Panc1 (cell line): ENCODE measurements around the gene PHKG2. TPM values are rescaled to one million over a fixed set of nuclear protein-coding genes. Genes with fewer than 3 reads are reported as not detected.

Experiments
- ATAC-seq: fragments of 200-7000 bp; cut with Tn5 transposase; 2 replicates; pipeline ENCODE4 v1.9.1; 2020; ENCODE audit warnings: mild to moderate bottlenecking, moderate library complexity
- BruUV-seq: library from RNA; stranded (reverse); fragments of 400-500 nt; replicated peaks from 2 replicates; lab custom pipeline; 2021; lab: Mats Ljungman, UMichigan
- CTCF ChIA-PET: fragments of 300-600 bp; sonication (Branson Sonifier 250); formaldehyde crosslinking; loops from one replicate; lab custom pipeline; 2022; ENCODE audit warnings: antibody characterized with exemption; lab: Charles Lee
- POLR2A ChIA-PET: fragments of 300-600 bp; sonication (Branson Sonifier 250); formaldehyde crosslinking; loops from one replicate; lab custom pipeline; 2022; ENCODE audit warnings: antibody characterized with exemption; lab: Charles Lee
- DNase-seq: peaks from one replicate; pipeline ENCODE4 v3.0.0-alpha.2; 2010; ENCODE audit warnings: low read depth, low spot score
- H3K27ac ChIP-seq: 2 replicates; pipeline ENCODE4 v1.5.1; 2011; ENCODE audit warnings: mild to moderate bottlenecking, low read length, inconsistent platforms
- H3K27me3 ChIP-seq: fragments of 200-500 bp; sonication (Bioruptor generic); 2 replicates; pipeline ENCODE4 v1.6.0; 2014; ENCODE audit warnings: low read length, inconsistent platforms; ENCODE audit not compliant: control insufficient read depth, insufficient read depth
- H3K36me3 ChIP-seq: fragments of 200-500 bp; sonication (Bioruptor generic); 2 replicates; pipeline ENCODE4 v1.5.1; 2014; ENCODE audit warnings: inconsistent platforms, mild to moderate bottlenecking, low read length, moderate library complexity; ENCODE audit not compliant: control insufficient read depth, insufficient read depth
- H3K4me1 ChIP-seq: 2 replicates; pipeline ENCODE4 v1.5.1; 2011; ENCODE audit warnings: inconsistent platforms, mild to moderate bottlenecking, low read length, moderate library complexity; ENCODE audit not compliant: control insufficient read depth, insufficient read depth
- H3K4me3 ChIP-seq, 2 experiments: 2 replicates each; pipeline ENCODE4 v1.5.1; 2011 to 2012; ENCODE audit warnings: low read depth in 2 of 2, low read length in 2 of 2, mild to moderate bottlenecking in 2 of 2, inconsistent platforms in 1 of 2, moderate library complexity in 1 of 2
- H3K9me3 ChIP-seq: fragments of 200-500 bp; sonication (Bioruptor generic); 2 replicates; pipeline ENCODE4 v1.5.1; 2014; ENCODE audit warnings: low read depth, mild to moderate bottlenecking, inconsistent platforms, low read length, moderate library complexity; ENCODE audit not compliant: control insufficient read depth, insufficient read depth
- POLR2AphosphoS5 ChIP-seq: IDR thresholded peaks from 2 replicates; pipeline ENCODE4 v1.6.1; 2012; ENCODE audit warnings: mild to moderate bottlenecking, low read depth, low read length, moderate library complexity
- SIN3A ChIP-seq: IDR thresholded peaks from 2 replicates; pipeline ENCODE4 v1.6.1; 2012; ENCODE audit warnings: low read depth, mild to moderate bottlenecking, low read length, moderate library complexity, borderline replicate concordance; ENCODE audit not compliant: insufficient read depth
- TCF7L2 ChIP-seq: IDR thresholded peaks from 2 replicates; pipeline ENCODE4 v1.6.1; 2011; ENCODE audit warnings: mild to moderate bottlenecking, low read depth, low read length, inconsistent platforms
- in situ Hi-C: cut with HindIII; loops from 2 replicates; pipeline ENCODE4 v1.10.0; 2016; ENCODE audit warnings: low sequenced_read_pairs, low pct_unique_long_range_greater_than_20kb
- intact Hi-C: fragments of 100-400 bp; cut with micrococcal nuclease; formaldehyde crosslinking; loops from one replicate; pipeline ENCODE4 v1.10.0; 2022; ENCODE audit not compliant: unreplicated experiment
- total RNA-seq: library from RNA; stranded (reverse); gene quantifications from one replicate; pipeline ENCODE4 v1.2.1, GENCODE V29; 2021; ENCODE audit not compliant: unreplicated experiment
- TF ChIP-seq, protein P1 (sequence below): fragments of 450-650 bp; IDR thresholded peaks from 2 replicates; pipeline ENCODE4 v1.5.1; 2017; ENCODE audit warnings: mild to moderate bottlenecking
- TF ChIP-seq, protein P2 (sequence below), 2 experiments: IDR thresholded peaks; 2 replicates each; pipeline ENCODE4 v1.6.1; 2011 to 2012; ENCODE audit warnings: low read depth in 2 of 2, control low read depth in 1 of 2, low read length in 1 of 2, mild to moderate bottlenecking in 1 of 2, moderate library complexity in 1 of 2; ENCODE audit not compliant: insufficient read depth in 1 of 2

Gene PHKG2
- total RNA-seq, 1 experiment from 2014 or later, result 43.1 TPM

DNA sequence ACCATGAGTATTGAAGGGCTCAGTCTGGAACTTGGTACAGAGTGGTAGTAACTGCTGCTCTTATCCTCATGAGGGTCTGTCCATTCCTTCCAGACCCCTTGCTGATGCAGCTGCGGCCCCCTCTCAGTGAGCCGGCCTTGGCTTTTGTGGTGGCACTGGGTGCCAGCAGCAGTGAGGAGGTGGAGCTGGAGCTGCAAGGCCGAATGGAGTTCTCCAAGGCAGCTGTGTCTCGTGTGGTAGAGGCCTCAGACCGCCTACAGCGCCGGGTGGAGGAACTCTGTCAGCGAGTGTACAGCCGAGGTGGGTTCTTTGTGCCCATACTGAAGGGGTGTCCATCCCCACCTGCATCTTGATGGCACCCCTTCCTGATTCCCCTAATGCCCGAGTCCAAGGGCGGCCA, 15.9 kb downstream of the PHKG2 start:
- Histone ChIP-seq H3K36me3 (peaks cover 30% of the 10 kb centered on the region), H3K27me3 (no peaks in the 10 kb centered on the region), H3K9me3 (no peaks in the 10 kb centered on the region), H3K4me1 (peaks cover 25% of the 10 kb centered on the region), H3K27ac (no peak overlapping the region), H3K4me3 (no peak overlapping the region)
- CTCF ChIA-PET, result no interaction called here
- DNase-seq, result no peak
- in situ Hi-C loops (no loop called here), intact Hi-C loops (no loop called here)
- POLR2A ChIA-PET, result no interaction called here
- no peak for ATAC-seq
- BruUV-seq, result no TSS peak
- TF ChIP-seq, protein P1, sequence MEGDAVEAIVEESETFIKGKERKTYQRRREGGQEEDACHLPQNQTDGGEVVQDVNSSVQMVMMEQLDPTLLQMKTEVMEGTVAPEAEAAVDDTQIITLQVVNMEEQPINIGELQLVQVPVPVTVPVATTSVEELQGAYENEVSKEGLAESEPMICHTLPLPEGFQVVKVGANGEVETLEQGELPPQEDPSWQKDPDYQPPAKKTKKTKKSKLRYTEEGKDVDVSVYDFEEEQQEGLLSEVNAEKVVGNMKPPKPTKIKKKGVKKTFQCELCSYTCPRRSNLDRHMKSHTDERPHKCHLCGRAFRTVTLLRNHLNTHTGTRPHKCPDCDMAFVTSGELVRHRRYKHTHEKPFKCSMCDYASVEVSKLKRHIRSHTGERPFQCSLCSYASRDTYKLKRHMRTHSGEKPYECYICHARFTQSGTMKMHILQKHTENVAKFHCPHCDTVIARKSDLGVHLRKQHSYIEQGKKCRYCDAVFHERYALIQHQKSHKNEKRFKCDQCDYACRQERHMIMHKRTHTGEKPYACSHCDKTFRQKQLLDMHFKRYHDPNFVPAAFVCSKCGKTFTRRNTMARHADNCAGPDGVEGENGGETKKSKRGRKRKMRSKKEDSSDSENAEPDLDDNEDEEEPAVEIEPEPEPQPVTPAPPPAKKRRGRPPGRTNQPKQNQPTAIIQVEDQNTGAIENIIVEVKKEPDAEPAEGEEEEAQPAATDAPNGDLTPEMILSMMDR, result no peak
- TF ChIP-seq POLR2AphosphoS5 (no peak), SIN3A (no peak), TCF7L2 (no peak)
- TF ChIP-seq, protein P2, sequence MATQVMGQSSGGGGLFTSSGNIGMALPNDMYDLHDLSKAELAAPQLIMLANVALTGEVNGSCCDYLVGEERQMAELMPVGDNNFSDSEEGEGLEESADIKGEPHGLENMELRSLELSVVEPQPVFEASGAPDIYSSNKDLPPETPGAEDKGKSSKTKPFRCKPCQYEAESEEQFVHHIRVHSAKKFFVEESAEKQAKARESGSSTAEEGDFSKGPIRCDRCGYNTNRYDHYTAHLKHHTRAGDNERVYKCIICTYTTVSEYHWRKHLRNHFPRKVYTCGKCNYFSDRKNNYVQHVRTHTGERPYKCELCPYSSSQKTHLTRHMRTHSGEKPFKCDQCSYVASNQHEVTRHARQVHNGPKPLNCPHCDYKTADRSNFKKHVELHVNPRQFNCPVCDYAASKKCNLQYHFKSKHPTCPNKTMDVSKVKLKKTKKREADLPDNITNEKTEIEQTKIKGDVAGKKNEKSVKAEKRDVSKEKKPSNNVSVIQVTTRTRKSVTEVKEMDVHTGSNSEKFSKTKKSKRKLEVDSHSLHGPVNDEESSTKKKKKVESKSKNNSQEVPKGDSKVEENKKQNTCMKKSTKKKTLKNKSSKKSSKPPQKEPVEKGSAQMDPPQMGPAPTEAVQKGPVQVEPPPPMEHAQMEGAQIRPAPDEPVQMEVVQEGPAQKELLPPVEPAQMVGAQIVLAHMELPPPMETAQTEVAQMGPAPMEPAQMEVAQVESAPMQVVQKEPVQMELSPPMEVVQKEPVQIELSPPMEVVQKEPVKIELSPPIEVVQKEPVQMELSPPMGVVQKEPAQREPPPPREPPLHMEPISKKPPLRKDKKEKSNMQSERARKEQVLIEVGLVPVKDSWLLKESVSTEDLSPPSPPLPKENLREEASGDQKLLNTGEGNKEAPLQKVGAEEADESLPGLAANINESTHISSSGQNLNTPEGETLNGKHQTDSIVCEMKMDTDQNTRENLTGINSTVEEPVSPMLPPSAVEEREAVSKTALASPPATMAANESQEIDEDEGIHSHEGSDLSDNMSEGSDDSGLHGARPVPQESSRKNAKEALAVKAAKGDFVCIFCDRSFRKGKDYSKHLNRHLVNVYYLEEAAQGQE (IDR thresholded peaks at IDR 0.05; ENCODE audit: insufficient read depth in 1 of 2, low read depth in 2 of 2, low read length in 1 of 2), result no peak

- BruUV-seq, result no TSS peak
- intact Hi-C loops (no loop called here), in situ Hi-C loops (no loop called here)
- Histone ChIP-seq H3K36me3 (peaks cover 30% of the 10 kb centered on the region), H3K27me3 (no peaks in the 10 kb centered on the region), H3K27ac (no peak overlapping the region), H3K4me1 (peaks cover 20% of the 10 kb centered on the region), H3K9me3 (no peaks in the 10 kb centered on the region), H3K4me3 (no peak overlapping the region)
- ChIA-PET POLR2A (interaction anchor here (0.6 kb wide), 1 partner anchor 884 kb away, joined by 3 read pairs; no protein-coding TSS in a partner anchor), CTCF (interaction anchor here (0.6 kb wide), 1 partner anchor 71 kb away, joined by 6 read pairs; no protein-coding TSS in a partner anchor)
- no peak for DNase-seq
- TF ChIP-seq, protein P2 (IDR thresholded peaks at IDR 0.05; ENCODE audit: insufficient read depth in 1 of 2, low read depth in 2 of 2, low read length in 1 of 2), result no peak
- TF ChIP-seq, protein P1, result no peak
- TF ChIP-seq TCF7L2, result no peak
- no peak for TF ChIP-seq SIN3A
- TF ChIP-seq POLR2AphosphoS5, result no peak
- no peak for ATAC-seq
Measured at GRCh38 chr16:30764816-30765465, 16.7 kb downstream of the PHKG2 start.
